Activated gamma-delta T cell treated with anti-CD3 and anti-CD28 coated beads, Interleukin-2, amount 50 U/mL, for 16 hours (primary cell): ENCODE results near the gene NTRK3.

ENCODE experiments used
- DNase-seq: peaks from one replicate; pipeline ENCODE4 v3.0.0-alpha.2; 2020; ENCODE audit warnings: low read depth

The NTRK3 gene

GRCh38 chr15:88029696-88030095 is 226.8 kb downstream of the NTRK3 start:
- no peak for DNase-seq

GRCh38 chr15:88028024-88028423 is 228.5 kb downstream of the NTRK3 start:
- DNase-seq: no peak

GRCh38 chr15:88023914-88024313 is 232.6 kb downstream of the NTRK3 start:
- no peak for DNase-seq

- DNase-seq: no peak
Measured at GRCh38 chr15:88022716-88023115, 233.8 kb downstream of the NTRK3 start.

GRCh38 chr15:88021601-88022000 is 234.9 kb downstream of the NTRK3 start:
- no peak for DNase-seq

GRCh38 chr15:88020806-88021205 is 235.7 kb downstream of the NTRK3 start:
- no peak for DNase-seq

- no peak for DNase-seq
Measured at GRCh38 chr15:88019656-88020055, 236.9 kb downstream of the NTRK3 start.

- DNase-seq: no peak
Measured at GRCh38 chr15:88018869-88019641, 237.5 kb downstream of the NTRK3 start.

GRCh38 chr15:88017753-88018152 is 238.8 kb downstream of the NTRK3 start:
- DNase-seq: no peak

- no peak for DNase-seq
Measured at GRCh38 chr15:88016406-88016805, 240.1 kb downstream of the NTRK3 start.

GRCh38 chr15:88015228-88015860 is 241.2 kb downstream of the NTRK3 start:
- DNase-seq: no peak

GRCh38 chr15:88014454-88015160 is 241.9 kb downstream of the NTRK3 start:
- DNase-seq: no peak

GRCh38 chr15:88013111-88013510 is 243.4 kb downstream of the NTRK3 start:
- DNase-seq: no peak

- no peak for DNase-seq
Measured at GRCh38 chr15:88012688-88013087, 243.9 kb downstream of the NTRK3 start.

- no peak for DNase-seq
Measured at GRCh38 chr15:88012233-88012632, 244.3 kb downstream of the NTRK3 start.

- no peak for DNase-seq
Measured at GRCh38 chr15:88011533-88011932, 245.0 kb downstream of the NTRK3 start.

- no peak for DNase-seq
Measured at GRCh38 chr15:88006146-88006545, 250.4 kb downstream of the NTRK3 start.

- no peak for DNase-seq
Measured at GRCh38 chr15:88004399-88004798, 252.1 kb downstream of the NTRK3 start.

- no peak for DNase-seq
Measured at GRCh38 chr15:88003541-88004327, 252.8 kb downstream of the NTRK3 start.

- DNase-seq: no peak
Measured at GRCh38 chr15:88002706-88003105, 253.8 kb downstream of the NTRK3 start.

- no peak for DNase-seq
Measured at GRCh38 chr15:87998630-87999029, 257.9 kb downstream of the NTRK3 start.

GRCh38 chr15:87986776-87987175 is 269.8 kb downstream of the NTRK3 start:
- no peak for DNase-seq
